Measurements from ENCODE around the gene EML1. TPM values are rescaled to one million over a fixed set of nuclear protein-coding genes. Genes with fewer than 3 reads are reported as not detected.

EML1 gene
- total RNA-seq, 1 donor from 2014 or later = 0.68 TPM

GRCh38 chr14:99840774-99841305, 47.6 kb downstream of the EML1 start:
- intact Hi-C loops (cut with micrococcal nuclease) = no loop called here
- H3K27me3 Mint-ChIP-seq (ENCODE audit: low read depth) = peaks cover 44% of the 10 kb centered on the region
- H3K36me3 Mint-ChIP-seq (ENCODE audit: low read depth) = no peaks in the 10 kb centered on the region
- no peaks in the 10 kb centered on the region for H3K9me3 Mint-ChIP-seq
- no peak for DNase-seq (ENCODE audit: low spot score)
- H3K27ac Mint-ChIP-seq = no peak overlapping the region
- no peaks in the 10 kb centered on the region for H3K4me1 Mint-ChIP-seq (ENCODE audit: low read depth)
- no peak overlapping the region for H3K4me3 Mint-ChIP-seq (ENCODE audit: low read depth)

- Mint-ChIP-seq H3K36me3 (ENCODE audit: low read depth) (no peaks in the 10 kb centered on the region), H3K4me1 (ENCODE audit: low read depth) (no peaks in the 10 kb centered on the region), H3K4me3 (ENCODE audit: low read depth) (no peak overlapping the region), H3K27me3 (ENCODE audit: low read depth) (peaks cover 39% of the 10 kb centered on the region), H3K27ac (no peak overlapping the region), H3K9me3 (peaks cover 1% of the 10 kb centered on the region)
- DNase-seq (ENCODE audit: low spot score) = no peak
- intact Hi-C loops (cut with micrococcal nuclease) = no loop called here
These were observed 48.3 kb downstream of the EML1 start for GRCh38 chr14:99841436-99842071.

GRCh38 chr14:99842141-99842540, 48.9 kb downstream of the EML1 start:
- peaks cover 34% of the 10 kb centered on the region for H3K27me3 Mint-ChIP-seq (ENCODE audit: low read depth)
- DNase-seq (ENCODE audit: low spot score) = no peak
- intact Hi-C loops (cut with micrococcal nuclease) = no loop called here

GRCh38 chr14:99846808-99847207, 53.6 kb downstream of the EML1 start:
- Mint-ChIP-seq H3K27me3 (ENCODE audit: low read depth) (peaks cover 19% of the 10 kb centered on the region), H3K36me3 (ENCODE audit: low read depth) (no peaks in the 10 kb centered on the region), H3K27ac (no peak overlapping the region), H3K9me3 (peaks cover 15% of the 10 kb centered on the region), H3K4me1 (ENCODE audit: low read depth) (no peaks in the 10 kb centered on the region), H3K4me3 (ENCODE audit: low read depth) (no peak overlapping the region)
- intact Hi-C loops (cut with micrococcal nuclease) = no loop called here
- DNase-seq (ENCODE audit: low spot score) = no peak

More at GRCh38 chr14:99842141-99842540, 48.9 kb downstream of the EML1 start:
- no peaks in the 10 kb centered on the region for H3K36me3 Mint-ChIP-seq (ENCODE audit: low read depth)
- no peaks in the 10 kb centered on the region for H3K4me1 Mint-ChIP-seq (ENCODE audit: low read depth)
- H3K9me3 Mint-ChIP-seq = peaks cover 7% of the 10 kb centered on the region
- no peak overlapping the region for H3K4me3 Mint-ChIP-seq (ENCODE audit: low read depth)
- no peak overlapping the region for H3K27ac Mint-ChIP-seq

GRCh38 chr14:99850709-99851108, 57.5 kb downstream of the EML1 start:
- intact Hi-C loops (cut with micrococcal nuclease) = no loop called here
- Mint-ChIP-seq H3K27me3 (ENCODE audit: low read depth) (peaks cover 17% of the 10 kb centered on the region), H3K27ac (no peak overlapping the region), H3K36me3 (ENCODE audit: low read depth) (no peaks in the 10 kb centered on the region), H3K4me1 (ENCODE audit: low read depth) (no peaks in the 10 kb centered on the region), H3K9me3 (peaks cover 15% of the 10 kb centered on the region), H3K4me3 (ENCODE audit: low read depth) (no peak overlapping the region)
- DNase-seq (ENCODE audit: low spot score) = no peak

- peaks cover 23% of the 10 kb centered on the region for H3K27me3 Mint-ChIP-seq (ENCODE audit: low read depth)
- no peaks in the 10 kb centered on the region for H3K36me3 Mint-ChIP-seq (ENCODE audit: low read depth)
- DNase-seq (ENCODE audit: low spot score) = no peak
- no peak overlapping the region for H3K4me3 Mint-ChIP-seq (ENCODE audit: low read depth)
- intact Hi-C loops (cut with micrococcal nuclease) = no loop called here
- H3K27ac Mint-ChIP-seq = no peak overlapping the region
- no peaks in the 10 kb centered on the region for H3K4me1 Mint-ChIP-seq (ENCODE audit: low read depth)
- peaks cover 6% of the 10 kb centered on the region for H3K9me3 Mint-ChIP-seq
These were observed 59.4 kb downstream of the EML1 start for GRCh38 chr14:99852578-99852977.

- no peak for DNase-seq (ENCODE audit: low spot score)
- no peaks in the 10 kb centered on the region for H3K36me3 Mint-ChIP-seq (ENCODE audit: low read depth)
- no peaks in the 10 kb centered on the region for H3K4me1 Mint-ChIP-seq (ENCODE audit: low read depth)
- no peak overlapping the region for H3K4me3 Mint-ChIP-seq (ENCODE audit: low read depth)
- H3K9me3 Mint-ChIP-seq = no peaks in the 10 kb centered on the region
- H3K27me3 Mint-ChIP-seq (ENCODE audit: low read depth) = peaks cover 23% of the 10 kb centered on the region
- intact Hi-C loops (cut with micrococcal nuclease) = no loop called here
- no peak overlapping the region for H3K27ac Mint-ChIP-seq
These were observed 60.0 kb downstream of the EML1 start for GRCh38 chr14:99853206-99853605.

GRCh38 chr14:99854831-99855230, 61.6 kb downstream of the EML1 start:
- peaks cover 20% of the 10 kb centered on the region for H3K27me3 Mint-ChIP-seq (ENCODE audit: low read depth)
- no peaks in the 10 kb centered on the region for H3K9me3 Mint-ChIP-seq
- no peak for DNase-seq (ENCODE audit: low spot score)
- H3K4me1 Mint-ChIP-seq (ENCODE audit: low read depth) = no peaks in the 10 kb centered on the region
- no peak overlapping the region for H3K4me3 Mint-ChIP-seq (ENCODE audit: low read depth)
- H3K36me3 Mint-ChIP-seq (ENCODE audit: low read depth) = no peaks in the 10 kb centered on the region
- intact Hi-C loops (cut with micrococcal nuclease) = no loop called here
- no peak overlapping the region for H3K27ac Mint-ChIP-seq

GRCh38 chr14:99855271-99855670, 62.1 kb downstream of the EML1 start:
- no peak overlapping the region for H3K27ac Mint-ChIP-seq
- H3K36me3 Mint-ChIP-seq (ENCODE audit: low read depth) = no peaks in the 10 kb centered on the region
- H3K27me3 Mint-ChIP-seq (ENCODE audit: low read depth) = peaks cover 20% of the 10 kb centered on the region
- H3K4me3 Mint-ChIP-seq (ENCODE audit: low read depth) = no peak overlapping the region
- H3K9me3 Mint-ChIP-seq = no peaks in the 10 kb centered on the region
- no peak for DNase-seq (ENCODE audit: low spot score)
- no peaks in the 10 kb centered on the region for H3K4me1 Mint-ChIP-seq (ENCODE audit: low read depth)
- intact Hi-C loops (cut with micrococcal nuclease) = no loop called here

- intact Hi-C loops (cut with micrococcal nuclease) = no loop called here
- no peak for DNase-seq (ENCODE audit: low spot score)
- H3K27me3 Mint-ChIP-seq (ENCODE audit: low read depth) = peaks cover 18% of the 10 kb centered on the region
- no peak overlapping the region for H3K27ac Mint-ChIP-seq
- H3K36me3 Mint-ChIP-seq (ENCODE audit: low read depth) = no peaks in the 10 kb centered on the region
- no peak overlapping the region for H3K4me3 Mint-ChIP-seq (ENCODE audit: low read depth)
- H3K9me3 Mint-ChIP-seq = no peaks in the 10 kb centered on the region
- no peaks in the 10 kb centered on the region for H3K4me1 Mint-ChIP-seq (ENCODE audit: low read depth)
These were observed 64.3 kb downstream of the EML1 start for GRCh38 chr14:99857551-99857950.

GRCh38 chr14:99860219-99860618, 67.0 kb downstream of the EML1 start:
- no peaks in the 10 kb centered on the region for H3K9me3 Mint-ChIP-seq
- peaks cover 12% of the 10 kb centered on the region for H3K27me3 Mint-ChIP-seq (ENCODE audit: low read depth)
- no peaks in the 10 kb centered on the region for H3K4me1 Mint-ChIP-seq (ENCODE audit: low read depth)
- no peaks in the 10 kb centered on the region for H3K36me3 Mint-ChIP-seq (ENCODE audit: low read depth)
- DNase-seq (ENCODE audit: low spot score) = no peak
- no peak overlapping the region for H3K27ac Mint-ChIP-seq
- intact Hi-C loops (cut with micrococcal nuclease) = no loop called here
- no peak overlapping the region for H3K4me3 Mint-ChIP-seq (ENCODE audit: low read depth)

- Mint-ChIP-seq H3K27ac (no peak overlapping the region), H3K27me3 (ENCODE audit: low read depth) (peaks cover 9% of the 10 kb centered on the region), H3K36me3 (ENCODE audit: low read depth) (no peaks in the 10 kb centered on the region), H3K4me1 (ENCODE audit: low read depth) (no peaks in the 10 kb centered on the region), H3K4me3 (ENCODE audit: low read depth) (no peak overlapping the region), H3K9me3 (no peaks in the 10 kb centered on the region)
- intact Hi-C loops (cut with micrococcal nuclease) = no loop called here
- DNase-seq (ENCODE audit: low spot score) = no peak
These were observed 68.9 kb downstream of the EML1 start for GRCh38 chr14:99862136-99862535.

- intact Hi-C loops (cut with micrococcal nuclease) = no loop called here
- Mint-ChIP-seq H3K27me3 (ENCODE audit: low read depth) (peaks cover 10% of the 10 kb centered on the region), H3K9me3 (no peaks in the 10 kb centered on the region), H3K36me3 (ENCODE audit: low read depth) (no peaks in the 10 kb centered on the region), H3K27ac (no peak overlapping the region), H3K4me3 (ENCODE audit: low read depth) (no peak overlapping the region), H3K4me1 (ENCODE audit: low read depth) (no peaks in the 10 kb centered on the region)
- DNase-seq (ENCODE audit: low spot score) = no peak
These were observed 69.8 kb downstream of the EML1 start for GRCh38 chr14:99863059-99863458.

- no peaks in the 10 kb centered on the region for H3K36me3 Mint-ChIP-seq (ENCODE audit: low read depth)
- no peaks in the 10 kb centered on the region for H3K4me1 Mint-ChIP-seq (ENCODE audit: low read depth)
- intact Hi-C loops (cut with micrococcal nuclease) = no loop called here
- no peak for DNase-seq (ENCODE audit: low spot score)
- H3K4me3 Mint-ChIP-seq (ENCODE audit: low read depth) = no peak overlapping the region
- no peak overlapping the region for H3K27ac Mint-ChIP-seq
- peaks cover 25% of the 10 kb centered on the region for H3K27me3 Mint-ChIP-seq (ENCODE audit: low read depth)
- no peaks in the 10 kb centered on the region for H3K9me3 Mint-ChIP-seq
These were observed 72.2 kb downstream of the EML1 start for GRCh38 chr14:99865408-99865807.
